ENCODE results near the gene JMJD1C. TPM values are rescaled to one million over a fixed set of nuclear protein-coding genes. Genes with fewer than 3 reads are reported as not detected.

JMJD1C gene
- total RNA-seq, 1 donor from 2014 or later = 72.9 TPM

DNA sequence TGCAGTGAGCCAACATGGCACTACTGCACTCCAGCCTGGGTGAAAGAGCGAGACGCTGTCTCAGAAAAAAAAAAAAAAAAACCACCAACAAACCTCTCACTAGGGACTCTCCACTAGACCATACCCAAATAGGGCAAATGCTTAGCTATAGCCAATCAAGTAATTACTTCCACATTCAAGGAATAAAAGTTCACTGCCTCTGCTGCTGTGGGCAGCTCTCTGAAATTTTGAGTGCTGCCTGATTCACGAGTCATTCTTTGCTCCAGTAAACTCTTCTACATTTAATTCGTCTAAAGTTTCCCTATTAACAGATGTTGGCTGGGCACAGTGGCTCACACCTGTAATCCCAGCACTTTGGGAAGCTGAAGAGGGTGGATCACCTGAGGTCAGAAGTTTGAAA is 337.3 kb downstream of the JMJD1C start:
- DNase-seq (ENCODE audit: low spot score) = no peak
- Mint-ChIP-seq H3K27me3 (ENCODE audit: low read depth) (no peaks in the 10 kb centered on the region), H3K9me3 (ENCODE audit: low read depth) (peaks cover 12% of the 10 kb centered on the region), H3K27ac (ENCODE audit: unreplicated experiment) (no peak overlapping the region), H3K4me3 (ENCODE audit: unreplicated experiment) (no peak overlapping the region), H3K4me1 (ENCODE audit: low read depth) (peaks cover 11% of the 10 kb centered on the region), H3K36me3 (ENCODE audit: low read depth) (peaks cover 1% of the 10 kb centered on the region)
- TF ChIP-seq, protein P1, sequence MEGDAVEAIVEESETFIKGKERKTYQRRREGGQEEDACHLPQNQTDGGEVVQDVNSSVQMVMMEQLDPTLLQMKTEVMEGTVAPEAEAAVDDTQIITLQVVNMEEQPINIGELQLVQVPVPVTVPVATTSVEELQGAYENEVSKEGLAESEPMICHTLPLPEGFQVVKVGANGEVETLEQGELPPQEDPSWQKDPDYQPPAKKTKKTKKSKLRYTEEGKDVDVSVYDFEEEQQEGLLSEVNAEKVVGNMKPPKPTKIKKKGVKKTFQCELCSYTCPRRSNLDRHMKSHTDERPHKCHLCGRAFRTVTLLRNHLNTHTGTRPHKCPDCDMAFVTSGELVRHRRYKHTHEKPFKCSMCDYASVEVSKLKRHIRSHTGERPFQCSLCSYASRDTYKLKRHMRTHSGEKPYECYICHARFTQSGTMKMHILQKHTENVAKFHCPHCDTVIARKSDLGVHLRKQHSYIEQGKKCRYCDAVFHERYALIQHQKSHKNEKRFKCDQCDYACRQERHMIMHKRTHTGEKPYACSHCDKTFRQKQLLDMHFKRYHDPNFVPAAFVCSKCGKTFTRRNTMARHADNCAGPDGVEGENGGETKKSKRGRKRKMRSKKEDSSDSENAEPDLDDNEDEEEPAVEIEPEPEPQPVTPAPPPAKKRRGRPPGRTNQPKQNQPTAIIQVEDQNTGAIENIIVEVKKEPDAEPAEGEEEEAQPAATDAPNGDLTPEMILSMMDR (IDR thresholded peaks at IDR 0.05) = no peak

DNA sequence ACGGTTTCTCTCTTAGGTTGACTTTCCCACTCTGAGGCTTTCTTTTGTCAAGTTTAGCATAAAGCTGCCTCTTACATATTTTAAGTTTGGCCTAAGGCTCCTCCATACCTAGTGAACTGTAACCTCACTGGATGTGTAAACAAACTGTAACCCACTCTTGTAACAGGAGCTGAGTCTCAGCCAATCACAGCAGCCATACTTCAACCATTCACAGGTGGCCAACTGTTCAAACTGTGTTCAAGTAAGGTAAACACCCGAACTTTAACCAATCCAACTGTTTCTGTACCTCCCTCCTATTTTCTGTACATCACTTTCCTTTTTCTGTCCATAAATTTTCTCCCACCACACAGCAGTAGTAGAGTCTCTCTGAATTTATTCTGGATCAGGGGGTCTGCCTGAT is 340.3 kb downstream of the JMJD1C start:
- no peaks in the 10 kb centered on the region for H3K27me3 Mint-ChIP-seq (ENCODE audit: low read depth)
- TF ChIP-seq, protein P1 (IDR thresholded peaks at IDR 0.05) = no peak
- no peaks in the 10 kb centered on the region for H3K36me3 Mint-ChIP-seq (ENCODE audit: low read depth)
- H3K4me1 Mint-ChIP-seq (ENCODE audit: low read depth) = peaks cover 14% of the 10 kb centered on the region
- no peaks in the 10 kb centered on the region for H3K9me3 Mint-ChIP-seq (ENCODE audit: low read depth)
- no peak overlapping the region for H3K4me3 Mint-ChIP-seq (ENCODE audit: unreplicated experiment)
- DNase-seq (ENCODE audit: low spot score) = no peak
- no peak overlapping the region for H3K27ac Mint-ChIP-seq (ENCODE audit: unreplicated experiment)

DNA sequence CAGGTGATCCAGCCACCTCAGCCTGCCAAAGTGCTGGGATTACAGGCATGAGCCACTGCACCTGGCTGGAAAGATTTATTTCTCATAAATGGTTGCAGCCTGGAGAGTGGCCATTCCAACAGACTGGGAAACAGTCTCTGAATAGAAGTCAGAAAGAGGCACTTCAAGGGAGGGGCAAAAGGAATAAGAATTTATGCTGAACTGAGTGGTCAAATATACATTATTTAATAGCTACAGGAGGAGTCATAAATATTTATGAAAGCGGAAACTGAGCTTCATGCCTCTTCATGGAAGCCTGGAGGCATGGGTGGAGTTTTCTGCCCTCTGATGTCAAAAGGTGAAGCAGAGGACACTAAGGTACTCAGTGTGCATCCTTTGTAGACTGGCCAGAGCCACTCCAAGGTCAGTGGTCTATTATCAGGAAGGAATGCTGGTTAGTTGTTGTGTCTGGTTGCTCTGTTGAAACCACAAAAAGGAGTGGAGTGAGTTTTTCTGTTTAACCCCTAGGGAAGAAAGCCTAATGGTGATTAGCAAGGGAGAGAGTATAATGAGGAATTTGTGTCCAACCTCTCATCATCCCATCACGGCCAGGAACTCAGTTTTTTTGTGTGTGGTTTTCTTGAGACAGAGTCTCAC is 341.9 kb downstream of the JMJD1C start:
- Mint-ChIP-seq H3K4me3 (ENCODE audit: unreplicated experiment) (no peak overlapping the region), H3K27me3 (ENCODE audit: low read depth) (no peaks in the 10 kb centered on the region), H3K36me3 (ENCODE audit: low read depth) (no peaks in the 10 kb centered on the region), H3K4me1 (ENCODE audit: low read depth) (peaks cover 14% of the 10 kb centered on the region), H3K27ac (ENCODE audit: unreplicated experiment) (no peak overlapping the region), H3K9me3 (ENCODE audit: low read depth) (no peaks in the 10 kb centered on the region)
- no peak for DNase-seq (ENCODE audit: low spot score)
- TF ChIP-seq, protein P1 (IDR thresholded peaks at IDR 0.05) = no peak

GRCh38 chr10:63120554-63120953 is 345.2 kb downstream of the JMJD1C start:
- Mint-ChIP-seq H3K27ac (ENCODE audit: unreplicated experiment) (peak overlapping the region; percentile 83), H3K27me3 (ENCODE audit: low read depth) (no peaks in the 10 kb centered on the region), H3K9me3 (ENCODE audit: low read depth) (no peaks in the 10 kb centered on the region), H3K36me3 (ENCODE audit: low read depth) (no peaks in the 10 kb centered on the region), H3K4me3 (ENCODE audit: unreplicated experiment) (no peak overlapping the region), H3K4me1 (ENCODE audit: low read depth) (peaks cover 20% of the 10 kb centered on the region)
- no peak for DNase-seq (ENCODE audit: low spot score)
- TF ChIP-seq, protein P1 (IDR thresholded peaks at IDR 0.05) = peak; percentile 9

GRCh38 chr10:63119041-63119440 is 346.7 kb downstream of the JMJD1C start:
- Mint-ChIP-seq H3K9me3 (ENCODE audit: low read depth) (peaks cover under 1% of the 10 kb centered on the region), H3K27me3 (ENCODE audit: low read depth) (no peaks in the 10 kb centered on the region), H3K4me3 (ENCODE audit: unreplicated experiment) (no peak overlapping the region), H3K27ac (ENCODE audit: unreplicated experiment) (no peak overlapping the region), H3K36me3 (ENCODE audit: low read depth) (no peaks in the 10 kb centered on the region), H3K4me1 (ENCODE audit: low read depth) (peaks cover 35% of the 10 kb centered on the region)
- DNase-seq (ENCODE audit: low spot score) = no peak
- TF ChIP-seq, protein P1 (IDR thresholded peaks at IDR 0.05) = no peak

Small RNA genes within 50 kb of the gene (microRNA-seq; reads per million reads assigned to microRNA genes)
- 593 reads per million, percentile 75 among the genes with 10 or more reads in this experiment for gene MIR1296 (ENCODE audit: borderline number of aligned reads)

Other genes starting within 250 kb of the JMJD1C start
- 77.8 to 80.6 TPM (median 78.3 TPM) in 3 replicates for gene REEP3, start 55.4 kb upstream of the JMJD1C start, total RNA-seq

Measured in chondrocyte (in vitro differentiated cells).